HG03060 (cell line): ENCODE data around the gene TAF8.

Source experiments
- ATAC-seq: cut with Tn5 transposase; IDR thresholded peaks from one replicate; pipeline ENCODE4 v1.9.1; 2021; ENCODE audit warnings: low read depth, moderate number of reproducible peaks; ENCODE audit not compliant: unreplicated experiment

The TAF8 gene

DNA sequence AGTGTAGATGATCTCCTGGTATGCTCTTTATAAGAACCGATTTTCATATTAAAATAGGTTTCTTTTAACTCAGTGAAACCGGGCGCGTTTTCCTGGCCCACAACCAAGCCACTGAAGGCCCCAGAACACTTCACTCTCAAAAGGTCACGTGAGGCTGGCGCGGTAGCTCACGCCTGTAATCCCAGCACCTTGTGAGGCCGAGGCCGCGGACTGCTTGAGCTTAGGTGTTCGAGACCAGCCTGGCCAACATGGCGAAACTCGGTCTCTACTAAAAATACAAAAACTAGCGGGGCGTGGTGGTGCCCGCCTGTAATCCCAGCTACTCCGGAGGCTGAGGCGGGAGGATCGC, 402 bp upstream of the TAF8 start:
- no peak for ATAC-seq

DNA sequence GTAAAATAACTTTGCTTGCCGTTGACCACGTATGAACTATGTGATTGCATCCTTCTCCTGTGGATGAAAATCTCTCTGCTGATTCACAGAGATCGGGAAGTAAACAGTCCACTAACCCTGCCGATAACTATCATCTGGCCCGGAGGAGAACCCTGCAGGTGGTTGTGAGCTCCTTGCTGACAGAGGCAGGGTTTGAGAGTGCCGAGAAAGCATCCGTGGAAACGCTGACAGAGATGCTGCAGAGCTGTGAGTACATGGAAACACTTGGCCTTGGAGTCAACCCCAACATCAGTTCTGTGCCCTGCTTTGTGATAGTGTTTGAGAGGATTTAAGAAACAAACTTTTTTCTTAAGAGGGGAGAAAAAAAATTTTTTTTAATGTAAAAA, 937 bp downstream of the TAF8 start:
- no peak for ATAC-seq

DNA sequence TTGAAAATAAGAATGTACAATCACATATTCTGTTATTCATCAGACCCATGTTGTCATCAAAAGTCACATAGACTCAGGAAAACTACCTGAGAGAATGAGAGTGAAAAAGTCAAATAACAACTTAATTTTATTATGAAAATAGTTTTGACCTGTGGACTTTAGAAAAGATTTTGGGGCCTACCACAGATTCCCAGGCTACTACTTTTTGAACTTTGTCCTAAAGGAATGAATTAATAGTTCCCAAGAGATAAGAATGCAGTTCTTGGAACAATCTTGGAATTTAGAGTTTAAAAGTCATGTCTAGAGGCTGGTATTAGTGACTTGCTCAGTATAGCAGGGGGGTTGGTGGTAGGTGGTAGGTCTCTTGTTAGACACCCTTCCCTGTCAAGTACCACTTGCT, 3.3 kb downstream of the TAF8 start:
- no peak for ATAC-seq

DNA sequence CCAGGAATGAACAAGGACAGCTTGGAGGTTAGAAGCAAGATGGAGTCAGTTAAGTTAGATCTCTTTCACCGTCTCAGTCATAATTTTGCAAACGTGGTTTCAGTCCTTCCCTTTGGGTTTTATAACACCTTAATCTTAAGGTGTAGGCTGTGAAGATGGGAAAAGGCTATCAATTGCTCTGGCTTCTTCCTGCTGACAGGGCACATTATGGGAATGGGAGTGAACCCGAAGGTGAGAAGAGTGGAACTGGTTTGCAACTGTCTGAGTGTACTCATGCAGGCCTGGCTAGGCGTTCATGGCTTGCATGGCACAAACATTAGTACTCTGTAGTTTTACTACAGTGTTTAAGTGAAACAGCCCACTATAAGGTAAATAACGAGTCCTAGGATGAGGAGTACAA, 9.4 kb downstream of the TAF8 start:
- no peak for ATAC-seq

DNA sequence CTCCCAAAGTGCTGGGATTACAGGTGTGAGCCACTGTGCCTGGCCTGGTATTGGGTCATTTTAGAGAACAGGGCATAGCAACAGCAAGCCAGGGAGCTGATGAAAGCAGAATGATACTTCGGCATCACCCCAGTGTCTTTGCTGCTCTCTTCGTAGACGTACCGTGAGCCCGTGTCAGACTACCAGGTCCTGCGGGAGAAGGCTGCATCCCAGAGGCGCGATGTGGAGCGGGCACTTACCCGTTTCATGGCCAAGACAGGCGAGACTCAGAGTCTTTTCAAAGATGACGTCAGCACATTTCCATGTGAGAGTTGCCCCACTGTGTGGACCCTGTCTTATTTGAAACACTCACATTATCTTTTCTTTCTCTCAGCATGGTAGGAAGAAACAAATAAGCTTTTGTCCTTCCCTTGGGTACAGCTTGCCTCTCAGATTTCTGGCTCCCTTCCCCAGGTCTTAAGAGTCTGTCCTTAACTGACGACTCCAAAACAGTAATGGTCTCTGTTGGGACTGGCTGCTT, 15.9 kb downstream of the TAF8 start:
- ATAC-seq, result no peak

DNA sequence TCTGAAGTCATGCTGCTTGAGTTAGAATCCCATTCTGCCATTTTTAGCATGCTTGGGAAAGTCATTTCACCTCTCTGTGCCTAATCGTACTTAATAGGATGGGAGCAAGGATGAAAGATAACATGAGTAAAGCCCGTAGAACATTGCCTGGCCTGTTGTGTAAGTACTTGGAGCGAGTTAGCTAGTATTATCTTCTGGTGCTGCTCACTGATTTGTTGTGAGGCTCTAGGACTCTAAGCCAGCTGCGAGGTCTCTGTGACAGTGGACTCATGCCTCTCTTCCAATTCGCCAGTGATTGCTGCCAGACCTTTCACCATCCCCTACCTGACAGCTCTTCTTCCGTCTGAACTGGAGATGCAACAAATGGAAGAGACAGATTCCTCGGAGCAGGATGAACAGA, 17.8 kb downstream of the TAF8 start:
- ATAC-seq, result no peak

DNA sequence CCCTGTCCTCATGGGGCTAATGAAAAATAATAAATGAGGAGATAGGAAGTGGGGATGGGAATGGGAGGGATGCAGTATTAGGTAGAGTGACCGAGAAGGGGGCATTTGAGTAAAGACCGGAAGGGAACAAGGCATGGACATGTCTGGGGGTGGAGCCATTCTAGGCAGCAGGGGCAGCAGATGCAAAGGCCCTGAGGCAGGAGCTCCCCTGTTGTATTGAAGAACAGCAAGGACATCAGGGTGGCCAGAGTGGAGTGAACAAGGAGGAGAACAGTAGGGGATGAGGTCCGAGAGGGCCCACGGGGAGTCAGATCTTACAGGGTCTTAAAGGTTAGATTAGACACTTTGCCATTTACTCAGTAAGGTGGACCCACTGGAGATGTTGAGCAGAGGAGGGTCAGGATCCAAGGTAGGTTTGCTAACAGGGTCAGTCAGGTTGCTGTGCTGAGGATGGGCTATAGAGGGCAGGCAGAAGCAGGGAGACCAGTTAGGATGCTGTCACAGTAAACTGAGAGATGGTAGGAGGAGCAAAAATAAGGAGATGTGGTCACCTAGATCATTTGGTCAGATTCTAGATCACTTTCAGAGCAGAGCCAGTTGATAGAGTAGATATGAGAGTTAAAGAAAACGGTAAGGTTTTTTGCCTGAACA, 18.7 kb downstream of the TAF8 start:
- no peak for ATAC-seq

DNA sequence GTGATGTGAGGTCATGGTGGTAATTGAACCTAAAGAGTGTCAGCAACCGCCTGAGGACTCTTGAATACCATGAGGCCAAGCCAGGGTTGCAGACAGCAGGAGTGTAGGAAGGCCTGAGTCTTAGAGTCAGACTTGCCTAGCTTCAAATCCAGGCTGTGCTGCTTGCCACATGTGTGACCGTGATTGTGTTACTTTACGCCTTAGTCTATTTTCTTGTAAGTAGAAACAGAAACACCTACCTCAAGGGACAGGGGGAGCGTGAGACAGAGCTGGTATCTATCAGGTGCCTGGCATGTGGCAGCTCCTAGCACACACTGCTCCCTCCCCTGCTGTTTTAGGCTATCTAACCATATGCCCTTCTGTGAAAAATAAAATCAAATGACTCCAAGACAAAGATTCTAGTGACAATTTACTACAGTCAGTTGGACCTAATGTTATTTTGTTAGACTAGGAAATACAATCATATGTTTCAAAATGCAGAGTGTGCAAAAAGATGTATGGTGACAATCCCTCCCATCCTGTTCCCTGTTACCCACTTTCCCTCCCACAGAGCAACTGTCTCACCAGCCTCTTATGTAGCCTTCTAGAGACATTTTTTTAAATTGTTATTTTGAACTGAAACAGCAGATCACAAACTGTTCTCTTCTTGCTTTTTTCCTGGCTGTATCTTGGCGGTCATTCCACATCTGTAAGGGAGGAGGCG, 21.7 kb downstream of the TAF8 start:
- ATAC-seq, result no peak

DNA sequence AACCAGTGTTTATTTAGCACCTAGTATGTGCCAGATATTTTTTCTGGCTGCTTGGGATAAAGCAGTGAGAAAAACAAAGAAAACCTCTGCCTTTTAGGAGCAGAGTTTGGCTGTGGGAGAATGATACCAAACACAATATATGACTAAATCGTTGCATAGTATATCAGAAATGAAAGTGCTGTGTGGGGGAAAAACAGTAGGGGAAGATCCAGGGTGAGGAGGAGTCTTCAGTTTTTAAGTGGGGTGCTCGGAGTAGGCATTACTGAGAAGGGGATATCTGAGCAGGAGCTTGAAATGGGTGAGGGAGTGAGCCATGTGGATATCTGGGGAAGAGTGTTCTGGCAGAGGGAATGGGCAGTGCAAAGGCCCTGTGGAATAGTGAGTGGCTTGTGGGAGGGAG, 23.0 kb downstream of the TAF8 start:
- no peak for ATAC-seq

DNA sequence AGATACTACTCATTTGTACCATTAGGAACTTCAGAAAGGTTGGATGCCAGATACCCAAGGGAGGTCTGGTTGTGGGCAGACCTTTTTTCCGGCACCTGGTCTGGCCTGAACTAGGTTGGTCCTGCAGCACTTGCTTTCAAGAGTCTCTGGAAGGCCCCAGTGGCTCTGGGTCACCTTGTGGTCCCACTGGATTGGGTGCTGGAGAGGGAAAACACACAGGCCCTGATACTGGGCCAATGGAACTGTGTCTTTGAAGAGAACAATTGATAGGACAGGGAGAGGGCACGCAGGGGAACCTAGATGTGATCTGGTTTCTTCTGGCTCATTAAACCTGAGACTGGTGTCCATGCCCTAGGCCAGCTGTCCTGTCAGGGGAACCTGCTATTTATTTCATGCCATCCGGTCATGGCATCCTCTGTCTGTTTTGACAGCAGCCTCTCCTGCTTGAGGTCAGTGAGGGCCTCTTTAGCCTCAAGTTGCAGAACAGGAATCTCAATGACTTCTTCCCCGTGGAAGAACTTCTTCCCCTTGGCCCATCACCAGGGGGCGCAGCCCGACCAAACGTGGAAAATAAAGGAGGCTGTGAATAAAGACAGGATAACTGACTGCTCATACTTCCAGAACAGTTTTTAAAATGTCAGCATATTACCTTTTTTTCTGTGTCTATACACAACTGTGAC, 25.0 kb downstream of the TAF8 start:
- ATAC-seq, result no peak

DNA sequence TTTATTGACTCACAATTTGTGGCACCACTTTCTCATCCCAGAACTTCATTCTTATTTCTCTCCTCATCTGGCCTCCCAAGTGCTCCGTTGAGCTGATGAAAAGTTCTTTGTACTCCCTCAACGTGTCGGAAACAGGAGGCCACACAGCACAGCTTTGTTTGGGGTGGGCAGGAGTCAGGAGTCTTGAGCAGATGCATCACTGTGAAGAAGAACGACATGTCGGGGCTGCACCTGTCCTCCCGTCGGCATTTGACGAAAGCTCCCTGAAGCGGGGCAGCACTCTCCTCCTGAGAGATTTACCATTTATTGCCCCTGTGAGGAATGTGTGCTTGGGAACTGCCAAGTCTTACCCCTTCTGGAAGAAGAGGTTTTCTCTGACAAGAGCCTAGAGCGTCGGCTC, 28.1 kb downstream of the TAF8 start:
- ATAC-seq, result no peak

DNA sequence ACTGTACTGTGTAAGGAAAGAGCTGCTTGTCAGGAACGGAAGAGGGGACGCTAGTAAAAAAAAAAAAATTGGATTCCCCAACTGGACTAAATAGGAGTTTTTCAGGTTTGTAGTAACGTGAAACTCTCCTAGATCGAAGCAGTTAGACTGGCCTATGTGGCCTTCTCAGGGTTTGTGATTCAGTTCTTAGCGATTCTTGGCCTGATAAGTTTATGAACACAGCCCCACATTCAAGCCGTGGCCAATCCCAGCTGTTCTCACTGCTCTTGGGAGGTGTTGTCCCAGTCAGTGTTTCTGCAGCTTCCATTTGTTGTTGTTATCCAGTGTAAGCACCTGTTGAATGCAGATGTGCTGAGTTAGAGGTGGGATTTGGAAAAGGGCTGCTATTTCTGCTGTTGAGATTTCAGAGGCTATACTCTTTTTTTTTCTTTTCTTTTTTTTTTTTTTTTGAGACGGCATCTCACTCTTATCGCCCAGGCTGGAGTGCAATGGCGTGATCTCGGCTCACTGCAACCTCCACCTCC, 29.7 kb downstream of the TAF8 start:
- no peak for ATAC-seq

DNA sequence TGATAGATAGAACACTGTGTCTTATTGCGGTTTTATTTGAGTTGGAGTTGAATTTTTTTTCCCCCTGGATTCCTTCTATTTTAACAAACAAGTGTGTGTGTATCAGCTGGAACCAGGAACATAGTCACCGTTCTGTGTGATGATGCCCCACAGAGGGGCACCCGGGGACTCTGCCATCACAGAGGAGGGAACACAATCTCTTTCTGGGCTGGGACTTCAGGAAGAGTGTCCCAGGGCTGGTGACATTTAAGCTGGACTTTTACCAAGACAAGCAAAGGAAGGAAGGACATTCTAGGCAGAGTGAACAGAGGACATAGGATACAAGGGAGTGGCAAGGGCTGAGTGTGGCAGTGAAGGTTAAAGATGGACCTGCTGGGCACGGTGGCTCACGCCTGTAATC, 33.2 kb downstream of the TAF8 start:
- ATAC-seq, result no peak

DNA sequence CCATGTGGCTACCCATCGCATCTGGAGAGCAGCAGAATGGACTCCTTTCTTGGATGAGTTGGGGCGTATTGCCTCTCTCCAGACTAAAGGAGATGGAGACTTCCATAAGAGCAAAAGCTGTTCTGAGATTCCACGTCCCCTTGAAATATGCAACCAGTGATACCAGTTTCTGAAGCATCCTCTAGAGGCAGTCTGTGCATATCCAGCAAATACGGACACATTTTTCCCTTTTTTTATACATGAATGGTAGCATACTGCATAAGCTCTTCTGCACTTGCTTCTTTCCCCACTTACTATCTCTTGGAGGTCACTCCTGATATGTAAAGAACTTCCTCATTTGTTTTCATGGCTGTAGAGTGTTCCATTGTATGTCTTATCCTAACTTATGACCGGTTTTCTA, 34.6 kb downstream of the TAF8 start:
- no peak for ATAC-seq

DNA sequence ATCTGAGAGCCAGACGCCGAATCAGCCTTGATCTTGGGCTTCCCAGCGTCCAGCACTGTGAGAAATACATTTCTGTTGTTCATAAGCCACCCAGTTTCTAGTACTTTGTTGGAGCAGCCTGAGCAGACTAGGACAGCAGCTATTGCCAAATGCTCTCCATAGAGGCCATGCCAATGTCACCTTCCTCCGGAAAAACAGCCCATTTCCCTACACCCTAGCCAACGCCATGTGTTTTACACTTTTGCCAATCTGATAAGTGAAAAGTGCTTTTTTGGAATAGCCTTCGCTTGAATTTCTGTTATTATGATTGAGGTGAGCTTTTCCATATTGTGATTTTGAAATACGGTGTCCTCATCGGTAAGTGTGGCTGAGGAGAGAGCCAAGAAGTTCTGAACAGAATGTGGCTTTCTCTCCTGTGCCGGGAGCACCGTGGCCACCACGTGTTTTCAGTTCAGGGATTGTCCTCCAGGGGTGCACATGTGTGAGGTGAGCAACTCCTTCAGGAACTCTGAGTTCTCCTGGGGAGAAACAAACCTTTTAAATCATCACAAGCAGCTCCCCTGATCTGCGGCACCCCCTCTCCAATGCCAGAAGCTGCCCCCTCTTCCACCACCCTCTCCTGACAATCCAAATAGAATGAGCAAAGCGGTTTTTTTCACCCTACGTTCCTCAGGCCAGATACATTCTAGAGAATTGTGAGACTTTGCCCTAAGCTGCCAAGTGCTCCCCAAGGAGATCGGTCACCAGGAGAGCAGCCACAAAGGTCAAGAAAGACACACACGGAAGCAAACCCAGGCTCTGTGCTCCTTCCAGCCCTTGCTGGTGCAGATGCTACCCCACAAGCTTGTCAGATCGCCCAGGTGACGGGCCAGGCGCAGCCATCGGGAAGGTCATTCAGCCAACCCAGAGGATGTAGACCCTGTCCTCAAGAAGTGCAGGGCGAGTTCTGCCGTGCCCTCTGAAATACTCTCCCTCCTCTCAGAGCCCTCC, 36.0 kb downstream of the TAF8 start:
- ATAC-seq, result no peak

DNA sequence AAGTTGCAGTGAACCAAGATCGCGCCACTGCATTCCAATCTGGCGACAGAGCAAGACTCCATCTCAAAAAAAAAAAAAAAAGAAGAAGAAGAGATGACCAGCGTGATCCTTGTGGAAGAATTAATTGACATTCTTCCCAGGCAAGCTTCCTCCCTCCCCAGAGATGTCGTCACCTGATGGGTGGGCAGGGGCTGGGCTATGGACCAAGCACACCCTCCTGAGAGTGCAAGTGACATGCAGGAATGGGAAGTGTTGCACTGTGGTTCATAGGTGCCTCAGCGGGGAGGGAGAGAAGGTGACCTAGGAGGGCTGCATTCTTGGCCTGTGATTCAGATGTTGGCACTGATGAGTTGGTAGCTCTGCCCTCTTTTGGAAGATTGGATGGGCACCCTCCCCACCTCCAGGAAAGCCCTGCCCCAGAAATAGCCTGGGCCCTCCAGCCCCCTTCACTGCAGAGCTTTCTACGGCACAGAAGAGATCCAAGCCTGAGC, 37.8 kb downstream of the TAF8 start:
- ATAC-seq, result no peak

DNA sequence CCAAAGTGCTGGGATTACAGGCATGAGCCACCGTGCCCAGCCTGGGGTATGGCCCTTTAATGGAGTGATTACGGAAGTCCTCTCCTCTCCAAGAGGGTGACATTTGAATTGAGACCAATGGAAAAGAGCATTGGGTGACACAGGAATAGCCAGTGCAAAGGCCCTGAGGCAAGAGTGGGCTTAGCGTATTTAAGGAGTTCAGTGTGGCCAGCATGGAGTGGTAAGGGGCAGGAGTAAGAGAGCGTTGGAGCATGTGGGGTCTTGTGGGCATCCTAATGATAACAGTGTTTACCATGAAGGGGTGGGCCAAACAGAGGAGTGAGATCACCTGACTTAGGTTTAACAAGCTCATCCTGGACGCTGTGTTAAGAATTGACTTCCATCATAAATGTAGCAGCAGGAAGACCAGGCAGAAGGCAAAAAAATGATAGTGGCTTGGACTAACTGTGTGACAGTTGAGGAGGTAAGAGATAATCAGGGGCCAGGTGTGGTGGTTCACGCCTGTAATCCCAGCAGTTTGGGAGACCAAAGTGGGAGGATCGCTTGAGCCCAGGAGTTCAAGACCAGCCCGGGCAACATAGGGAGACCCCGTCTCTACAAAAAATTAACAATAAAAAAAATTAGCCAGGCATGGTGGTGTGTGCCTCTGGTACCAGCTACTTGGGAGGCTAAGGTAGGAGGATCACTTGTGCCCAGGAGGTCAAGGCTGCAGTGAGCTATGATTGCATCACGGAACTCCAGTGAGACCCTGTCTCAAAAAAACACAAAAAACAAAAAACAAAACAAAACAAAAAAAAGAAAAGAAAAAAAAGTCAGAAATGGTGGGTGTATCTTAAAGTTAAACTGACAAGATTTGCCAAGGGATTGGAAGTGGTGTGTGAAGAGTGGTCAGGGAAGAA, 40.7 kb downstream of the TAF8 start:
- ATAC-seq, result no peak

DNA sequence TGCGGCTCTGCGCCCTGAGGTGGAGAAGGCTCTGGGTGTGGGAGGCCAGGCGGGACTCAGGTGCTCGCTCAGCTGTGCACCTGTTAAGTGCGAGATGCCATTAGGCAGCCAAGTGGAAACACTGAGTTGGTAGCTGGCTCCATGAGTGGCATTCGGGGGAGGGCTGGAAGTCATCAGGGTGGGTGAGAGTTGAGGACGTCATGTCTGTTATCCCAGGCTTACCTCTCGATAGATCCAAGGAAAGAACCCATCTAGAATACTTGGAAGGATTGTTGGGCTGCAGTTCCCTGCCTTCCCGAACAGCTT, 41.3 kb downstream of the TAF8 start:
- no peak for ATAC-seq

DNA sequence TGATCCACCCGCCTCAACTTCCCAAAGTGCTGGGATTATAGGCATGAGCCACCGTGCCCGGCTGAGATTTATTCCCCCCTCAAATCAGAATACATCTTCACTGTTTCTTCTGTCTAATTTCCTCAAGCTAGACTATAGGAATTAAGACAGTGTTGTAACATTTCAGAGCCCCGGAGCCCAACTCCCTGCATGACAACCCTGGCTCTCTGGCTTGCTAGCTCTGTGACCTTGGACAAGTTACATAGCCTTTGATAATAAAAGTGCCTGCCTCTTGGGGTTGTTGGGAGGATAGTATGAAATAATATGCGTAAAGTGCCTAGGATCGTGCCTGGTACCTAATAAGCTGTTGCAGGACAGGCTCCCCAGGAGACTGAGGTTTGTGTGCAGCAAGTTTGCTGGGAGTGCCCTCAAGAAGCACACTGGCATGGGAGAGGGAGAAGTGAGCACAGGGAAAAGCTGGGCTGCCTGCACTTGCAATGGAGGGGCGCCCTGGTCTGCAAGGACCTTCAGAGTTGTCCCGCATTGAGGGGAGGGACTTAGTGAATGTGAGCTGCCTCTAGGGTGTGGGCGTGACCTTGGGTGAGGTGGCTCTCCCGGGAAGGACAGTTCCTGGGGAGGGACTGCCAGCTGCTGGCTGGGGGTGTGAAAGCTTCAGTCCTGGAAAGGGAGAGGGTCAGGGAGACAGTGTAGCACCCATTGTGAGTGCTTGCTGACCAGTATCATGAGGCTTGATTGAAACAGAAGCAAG, 43.4 kb downstream of the TAF8 start:
- no peak for ATAC-seq
